GM21447 (cell line): ENCODE measurements around the gene IDUA.
"Not testable (repeated sequence)": the region's sequence is repeated elsewhere in the genome, so short reads cannot be mapped to it uniquely, and the experiment has no call there.

ENCODE experiments used
- ATAC-seq: cut with Tn5 transposase; IDR thresholded peaks from one replicate; pipeline ENCODE4 v1.9.1; 2021; ENCODE audit not compliant: unreplicated experiment

IDUA gene

GRCh38 chr4:1043162-1043561, 56.3 kb downstream of the IDUA start:
- no peak for ATAC-seq

GRCh38 chr4:1043651-1044468, 57.0 kb downstream of the IDUA start:
- ATAC-seq, result no peak

GRCh38 chr4:1044469-1045192, 57.8 kb downstream of the IDUA start:
- ATAC-seq, result no peak

GRCh38 chr4:1045193-1045594, 58.4 kb downstream of the IDUA start:
- ATAC-seq, result no peak

- ATAC-seq, result no peak
Measured at GRCh38 chr4:1045595-1046201, 58.9 kb downstream of the IDUA start.

- ATAC-seq, result not testable (repeated sequence)
Measured at GRCh38 chr4:1046581-1047011, 59.8 kb downstream of the IDUA start.

- ATAC-seq, result no peak
Measured at GRCh38 chr4:1047106-1047975, 60.5 kb downstream of the IDUA start.

GRCh38 chr4:1047976-1048772, 61.3 kb downstream of the IDUA start:
- no peak for ATAC-seq

- no peak for ATAC-seq
Measured at GRCh38 chr4:1048773-1049590, 62.1 kb downstream of the IDUA start.

GRCh38 chr4:1049591-1049905, 62.7 kb downstream of the IDUA start:
- no peak for ATAC-seq

GRCh38 chr4:1050486-1051213, 63.8 kb downstream of the IDUA start:
- no peak for ATAC-seq

GRCh38 chr4:1051472-1051871, 64.6 kb downstream of the IDUA start:
- no peak for ATAC-seq

- ATAC-seq, result no peak
Measured at GRCh38 chr4:1052231-1052671, 65.4 kb downstream of the IDUA start.

- ATAC-seq, result no peak
Measured at GRCh38 chr4:1053080-1053661, 66.3 kb downstream of the IDUA start.

GRCh38 chr4:1053891-1054290, 67.0 kb downstream of the IDUA start:
- not testable (repeated sequence) for ATAC-seq
